GOT3 (cell line): Measurements from ENCODE around the gene PSMD5.

ENCODE experiments used
- DNase-seq: peaks from one replicate; lab custom pipeline; 2025; ENCODE audit warnings: mixed read lengths; lab: John Stamatoyannopoulos, UW

PSMD5 gene

GRCh38 chr9:120842685-120843485 lies at the start of gene PSMD5:
PSMD5 (minus strand) TSS chr9:120842922; CDS start chr9:120842909, 13 bp downstream.
- DNase-seq = peak; percentile 68

- no peak for DNase-seq
Observed at GRCh38 chr9:120891884-120892747, 49.4 kb upstream of the PSMD5 start.

DNA sequence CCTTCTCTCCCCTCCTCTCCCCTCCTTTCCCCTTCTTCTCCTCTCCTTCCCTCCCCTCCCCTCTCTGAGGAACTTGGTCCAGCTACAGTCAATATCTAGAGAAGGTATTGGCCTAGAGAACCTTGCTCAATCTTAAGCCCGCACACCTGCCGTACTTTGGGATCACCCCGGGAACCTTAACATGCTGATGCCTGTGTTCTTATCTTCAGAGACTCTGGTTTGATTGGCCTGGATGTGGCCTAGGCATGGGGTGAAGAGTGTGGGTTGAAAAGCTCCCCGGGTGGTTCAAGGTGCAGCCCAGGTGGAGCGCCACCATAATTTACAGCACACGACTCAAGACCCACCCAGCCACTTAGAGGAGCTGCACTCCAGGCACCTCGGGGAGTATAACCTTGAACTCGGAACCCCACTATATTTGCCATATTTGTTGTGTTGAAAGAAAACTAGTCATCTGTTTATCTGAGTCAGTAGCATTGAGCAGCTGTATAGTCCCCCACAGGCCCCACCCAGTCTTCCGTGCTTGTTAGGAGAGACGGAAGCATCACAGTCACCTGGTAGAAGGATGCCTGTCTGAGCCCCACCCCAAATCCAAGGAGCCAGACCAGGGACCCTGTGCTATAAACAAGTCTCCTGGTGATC lies 48.6 kb upstream of the PSMD5 start:
- no peak for DNase-seq

DNA sequence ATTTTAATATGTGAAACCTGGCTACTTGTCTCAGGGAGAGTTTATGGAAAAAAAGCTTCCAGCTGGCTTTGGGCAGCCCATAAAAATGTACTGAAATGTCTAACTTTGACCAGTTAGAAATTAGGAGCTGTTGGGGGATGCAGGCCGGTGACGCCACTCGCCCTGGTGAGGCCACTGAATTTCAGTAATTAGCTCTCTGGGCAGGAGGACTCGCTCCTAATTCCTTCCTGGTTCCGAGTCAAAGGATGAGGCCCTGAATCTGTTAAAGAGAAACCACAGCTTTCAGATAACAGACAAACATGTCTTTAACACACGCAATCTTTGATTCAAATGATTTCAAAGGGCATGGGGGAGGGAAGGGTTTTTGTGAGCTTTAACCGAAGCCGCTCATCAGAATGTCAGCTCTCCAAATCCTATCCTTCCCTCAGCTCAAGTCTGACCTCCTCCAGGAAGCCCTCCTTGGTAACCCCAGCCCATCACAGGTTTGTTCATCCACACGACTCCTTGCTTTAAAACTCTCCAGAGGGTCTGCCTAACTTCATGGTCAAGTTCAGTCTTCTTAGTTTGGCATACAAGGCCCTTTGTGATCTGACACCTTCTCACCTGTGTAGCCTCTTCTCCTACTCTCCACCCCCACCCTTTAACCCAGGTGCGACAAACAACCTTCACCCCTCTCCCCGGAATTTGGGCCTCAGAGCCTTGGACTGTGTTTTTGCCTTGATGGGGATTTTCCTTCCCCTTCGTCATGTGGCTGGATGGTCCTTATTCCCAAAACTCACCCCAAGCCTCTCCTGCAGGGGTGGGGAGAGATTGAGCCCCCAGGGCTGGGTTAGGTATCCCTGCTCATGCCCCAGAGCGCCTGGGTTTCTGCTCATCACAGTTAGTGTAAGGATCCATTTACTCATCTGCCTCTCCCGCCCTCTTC lies 47.9 kb upstream of the PSMD5 start:
- no peak for DNase-seq

DNA sequence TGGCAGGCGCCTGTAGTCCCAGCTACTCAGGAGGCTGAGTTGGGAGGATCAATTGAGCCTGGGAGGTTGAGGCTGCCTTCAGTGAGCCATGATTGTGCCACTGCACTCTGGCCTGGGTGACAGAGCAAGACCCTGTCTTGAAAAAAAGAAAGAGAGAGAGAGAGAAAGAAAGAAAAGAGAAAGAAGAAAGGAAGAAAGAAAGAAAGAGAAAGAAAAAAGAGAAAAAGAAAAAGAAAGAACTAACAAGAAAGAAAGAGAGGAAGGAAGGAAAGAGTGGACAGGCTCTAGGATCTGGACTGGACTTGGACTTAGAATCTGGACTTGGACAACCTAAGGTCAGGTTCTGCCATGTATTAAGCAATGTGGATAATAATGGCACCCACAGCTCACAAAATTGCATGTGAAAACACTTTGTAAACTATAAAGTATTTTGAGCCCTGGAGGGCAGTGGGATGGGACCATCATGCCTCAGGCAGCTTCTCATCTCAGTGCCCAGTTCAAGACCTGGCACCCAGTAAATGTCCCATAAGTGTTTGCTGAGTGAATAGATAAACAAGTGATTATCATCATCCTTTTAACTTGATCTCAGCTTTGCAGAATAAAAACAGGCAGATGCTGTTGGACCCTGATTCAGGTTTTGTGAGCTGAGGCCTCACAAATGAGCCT lies 47.0 kb upstream of the PSMD5 start:
- DNase-seq = no peak

GRCh38 chr9:120888626-120889025 lies 45.9 kb upstream of the PSMD5 start:
- no peak for DNase-seq

DNA sequence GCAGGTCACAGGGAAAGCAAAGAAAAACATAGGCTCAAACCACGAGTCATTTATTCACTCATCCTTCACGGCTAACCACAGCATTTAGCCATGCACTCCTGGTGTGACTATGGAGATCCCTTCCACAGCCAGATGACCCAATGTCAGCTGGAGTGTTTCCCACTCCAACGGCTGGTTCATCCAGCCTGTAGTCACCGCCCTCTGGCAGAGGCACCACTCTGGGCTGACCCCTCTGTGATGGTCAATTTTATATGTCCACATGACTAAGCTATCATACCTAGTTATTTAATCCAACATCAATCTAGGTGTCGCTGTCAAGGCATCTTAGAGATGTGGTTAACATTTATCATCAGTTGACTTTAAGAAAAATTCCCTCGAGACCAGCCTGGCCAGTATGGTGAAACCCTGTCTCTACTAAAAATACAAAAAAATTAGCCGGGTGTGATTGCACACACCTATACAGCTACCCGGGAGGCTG lies 43.8 kb upstream of the PSMD5 start:
- no peak for DNase-seq

- no peak for DNase-seq
Observed at GRCh38 chr9:120885958-120886357, 43.2 kb upstream of the PSMD5 start.

DNA sequence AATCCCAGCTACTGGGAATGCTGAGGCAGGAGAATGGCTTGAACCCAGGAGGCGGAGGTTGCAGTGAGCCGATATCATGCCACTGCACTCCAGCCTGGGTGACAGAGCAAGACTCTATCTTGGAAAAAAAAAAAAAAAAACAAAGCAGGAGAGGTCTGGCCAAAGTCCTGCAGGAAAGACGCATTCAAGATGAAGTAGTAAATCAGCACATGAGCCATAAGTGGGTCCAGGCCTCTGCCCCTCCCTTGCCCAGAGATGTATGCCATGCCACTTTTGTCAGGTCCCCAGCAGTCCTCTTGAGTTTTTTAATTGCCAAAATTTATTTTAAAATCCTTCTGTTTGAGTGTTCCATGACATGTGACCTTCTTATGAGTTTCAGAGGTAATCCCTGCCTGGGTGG lies 42.7 kb upstream of the PSMD5 start:
- no peak for DNase-seq

- no peak for DNase-seq
Observed at GRCh38 chr9:120883608-120883996, 40.9 kb upstream of the PSMD5 start.

DNA sequence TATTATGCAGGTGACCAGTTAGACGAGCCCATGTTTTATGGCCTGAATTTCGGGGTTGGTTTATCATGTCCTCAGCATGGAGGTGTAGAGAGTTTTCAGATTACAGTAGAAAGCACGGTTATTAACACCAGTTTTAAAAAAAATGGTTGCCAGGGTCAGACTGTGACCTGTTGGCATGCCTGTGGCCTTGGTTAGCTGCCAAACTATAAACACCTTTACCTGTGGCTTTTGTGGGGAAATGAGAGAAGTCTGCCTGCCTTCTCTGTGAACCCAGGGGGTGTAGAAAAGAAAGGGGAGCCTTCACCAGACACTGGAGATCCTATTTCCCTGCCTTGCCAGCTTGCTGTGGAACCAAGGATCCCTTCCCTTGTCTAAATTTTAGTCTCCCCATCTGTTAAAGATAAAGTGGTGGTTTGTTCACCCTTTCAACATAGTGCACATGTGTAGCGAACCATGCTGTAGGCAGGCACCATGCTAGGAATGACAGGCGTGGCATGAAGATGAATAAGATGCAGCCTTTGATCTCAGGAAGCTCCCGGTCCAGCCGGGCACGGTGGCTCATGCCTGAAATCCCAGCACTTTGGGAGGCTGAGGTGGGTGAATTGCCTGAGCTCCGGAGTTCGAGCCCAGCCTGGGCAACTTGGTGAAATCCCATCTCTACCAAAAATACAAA lies 40.3 kb upstream of the PSMD5 start:
- DNase-seq = no peak

GRCh38 chr9:120879446-120879845 lies 36.7 kb upstream of the PSMD5 start:
- no peak for DNase-seq

- no peak for DNase-seq
Observed at GRCh38 chr9:120878188-120879130, 35.7 kb upstream of the PSMD5 start.

DNA sequence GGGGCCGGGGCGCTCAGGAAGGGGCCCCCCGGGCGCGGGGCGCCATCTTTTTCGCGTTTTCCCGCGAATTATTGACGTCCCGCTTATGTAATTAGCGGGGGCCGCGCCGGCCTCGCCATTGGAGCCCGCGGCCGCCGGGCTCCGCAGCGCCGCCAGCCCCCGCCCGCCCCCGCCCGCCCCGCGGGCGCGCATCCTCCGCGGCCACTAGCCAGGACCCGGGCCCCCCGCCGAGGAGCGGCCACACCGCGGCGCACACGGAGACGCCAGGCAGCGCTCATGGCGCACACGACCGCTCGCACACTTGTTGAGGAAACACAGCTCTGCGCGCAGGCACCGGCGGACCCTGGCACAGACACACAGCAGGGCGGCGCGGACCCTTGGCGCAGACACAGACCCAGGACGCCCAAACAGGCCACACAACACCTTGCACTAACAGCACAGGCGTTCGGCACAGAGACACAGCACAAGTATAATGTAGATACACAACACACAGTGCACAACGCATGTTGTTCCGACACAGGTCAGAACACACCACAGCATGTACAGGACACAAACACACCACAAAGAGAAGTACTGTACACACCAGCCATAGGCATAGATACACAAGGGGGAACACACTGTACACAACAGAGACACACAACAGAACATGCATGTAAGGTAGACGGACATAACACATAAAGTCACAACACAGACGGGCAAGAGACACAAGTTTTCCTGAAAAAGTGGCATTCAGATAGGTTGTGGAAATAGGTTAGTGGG lies 34.7 kb upstream of the PSMD5 start:
- DNase-seq = peak; percentile 8

DNA sequence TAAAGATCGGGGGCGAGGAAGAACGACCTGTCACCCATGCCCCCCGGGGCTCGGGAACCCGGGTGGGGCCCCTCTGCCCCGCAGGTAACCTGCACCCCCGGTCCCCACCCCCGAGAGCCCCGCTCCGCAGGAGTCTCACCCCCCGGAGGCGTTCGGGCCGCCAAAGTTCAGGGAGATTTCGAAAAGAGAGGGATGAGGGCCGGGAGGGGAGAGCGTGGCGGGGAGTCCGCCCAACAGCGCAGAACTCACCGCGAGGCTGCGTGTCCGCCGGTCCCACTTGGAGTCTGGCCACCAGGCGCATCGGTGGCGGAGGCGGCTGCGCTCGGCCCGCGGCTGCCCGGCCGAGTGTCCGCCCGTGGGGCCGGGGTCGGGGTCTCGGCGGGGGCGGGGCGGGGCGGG lies 34.1 kb upstream of the PSMD5 start, which contains the start of gene PHF19:
Gene PHF19, minus strand, starts transcription at position 347 of the 399 bp plus-strand sequence. CDS start 2,447 bp downstream, outside the sequence.
- no peak for DNase-seq

DNA sequence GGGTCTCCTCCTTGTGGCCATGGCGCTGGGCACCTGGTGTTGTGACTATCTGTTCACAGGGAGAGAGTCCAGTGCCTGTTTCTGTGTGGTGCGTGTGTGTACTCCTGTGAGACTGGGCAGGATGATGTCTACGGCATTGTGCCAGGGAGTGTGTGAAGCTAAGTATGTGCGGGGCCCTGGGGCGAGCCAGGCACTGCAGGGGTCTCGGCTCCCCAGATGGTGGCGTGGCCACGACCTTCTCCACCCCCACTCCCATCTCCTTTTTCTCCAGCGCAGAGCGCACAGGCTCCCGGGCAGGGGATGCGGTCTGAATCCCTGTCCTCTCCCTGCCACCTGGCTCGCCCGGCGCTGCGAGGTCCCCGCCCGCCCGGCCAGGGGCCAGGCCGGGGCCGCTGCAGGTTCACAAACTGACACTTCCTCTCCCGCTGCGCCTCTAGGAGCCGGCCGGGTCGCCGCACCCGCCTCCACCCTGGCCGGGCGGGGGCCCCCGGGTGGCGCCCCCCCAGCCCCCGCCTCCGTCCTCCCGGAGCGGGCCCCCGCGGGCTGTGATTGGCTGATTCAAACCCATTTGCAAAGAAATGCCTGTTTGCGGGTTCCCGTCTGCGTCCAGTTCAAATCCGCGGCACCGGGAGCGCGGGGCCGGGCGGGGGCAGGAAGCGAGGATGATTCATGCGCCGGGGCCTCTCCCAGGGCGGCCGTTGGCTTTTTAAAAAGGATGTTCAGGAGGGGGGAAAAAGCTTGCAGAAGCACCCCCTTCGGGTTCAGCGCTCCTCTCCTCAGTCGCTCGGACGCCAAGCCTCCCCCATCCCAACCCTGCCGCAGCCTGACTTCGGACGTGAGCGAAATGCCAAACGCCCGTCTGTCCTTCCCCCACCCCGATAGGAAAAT lies 33.5 kb upstream of the PSMD5 start:
- DNase-seq = peak; percentile 24

DNA sequence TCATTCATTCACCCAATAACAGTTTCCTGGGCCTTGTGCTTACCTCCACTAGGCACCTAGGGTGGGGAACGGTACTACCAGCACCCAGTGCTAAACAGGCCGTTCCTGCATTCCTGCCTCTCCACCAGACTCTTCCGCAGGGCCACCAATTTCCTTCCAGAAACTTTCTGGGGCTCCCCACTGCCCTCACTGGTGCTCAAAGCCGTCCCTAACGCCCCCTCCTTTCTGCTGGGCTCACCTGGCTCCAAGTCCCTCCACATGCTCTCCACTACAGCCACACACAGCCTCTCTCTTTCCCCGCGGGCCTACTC lies 32.9 kb upstream of the PSMD5 start:
- no peak for DNase-seq
